SK-N-SH (cell line): ENCODE results near the gene WTIP.

ENCODE experiments used
- CTCF ChIP-seq: fragments of 200-600 bp; sonication (generic); IDR thresholded peaks from 2 replicates; pipeline ENCODE4 v1.6.1; 2017; ENCODE audit warnings: antibody characterized with exemption, mild to moderate bottlenecking, moderate library complexity
- EP300 ChIP-seq, 2 experiments: IDR thresholded peaks; 2 replicates each; pipeline versions ENCODE4 v1.4.0 to v1.6.1; 2012; ENCODE audit warnings: borderline replicate concordance in 1 of 2, low read depth in 1 of 2, low read length in 1 of 2
- EZH2phosphoT487 ChIP-seq: fragments of 200-600 bp; sonication (generic); IDR thresholded peaks from 2 replicates; pipeline ENCODE4 v1.6.1; 2017; ENCODE audit warnings: low read depth, mixed run types, mild to moderate bottlenecking, antibody characterized with exemption, moderate library complexity, borderline replicate concordance
- FOXJ3 ChIP-seq: sonication (generic); formaldehyde crosslinking; IDR thresholded peaks from 2 replicates; pipeline ENCODE4 v1.5.1; 2020; ENCODE audit warnings: mild to moderate bottlenecking, missing genetic modification reagents
- FOXM1 ChIP-seq: IDR thresholded peaks from 2 replicates; pipeline ENCODE4 v1.4.0; 2012; ENCODE audit warnings: low read depth, mild to moderate bottlenecking
- MAX ChIP-seq: IDR thresholded peaks from 2 replicates; pipeline ENCODE4 v1.4.0; 2012; ENCODE audit warnings: low read depth
- POLR2AphosphoS5 ChIP-seq: IDR thresholded peaks from 2 replicates; pipeline ENCODE4 v1.6.1; 2012; ENCODE audit warnings: low read depth, low read length
- RAD21 ChIP-seq: IDR thresholded peaks from 2 replicates; pipeline ENCODE4 v1.6.1; 2012; ENCODE audit warnings: mild to moderate bottlenecking, low read length
- REST ChIP-seq: IDR thresholded peaks from 2 replicates; pipeline ENCODE4 v1.6.1; 2012; ENCODE audit warnings: mild to moderate bottlenecking, low read depth, low read length, moderate library complexity
- RFX5 ChIP-seq: IDR thresholded peaks from 2 replicates; pipeline ENCODE4 v1.6.1; 2012; ENCODE audit warnings: mild to moderate bottlenecking, improper control_type of control experiment, low read length
- TAF1 ChIP-seq: IDR thresholded peaks from 2 replicates; pipeline ENCODE4 v1.6.1; 2012; ENCODE audit warnings: low read depth, mild to moderate bottlenecking, low read length, moderate library complexity, borderline replicate concordance
- TEAD4 ChIP-seq: IDR thresholded peaks from 2 replicates; pipeline ENCODE4 v1.4.0; 2012; ENCODE audit warnings: mild to moderate bottlenecking, borderline replicate concordance; ENCODE audit not compliant: insufficient read depth

GRCh38 chr19:34490141-34490766 lies 8.7 kb downstream of the WTIP start:
- no peak for TF ChIP-seq MAX
- no peak for TF ChIP-seq CTCF
- TF ChIP-seq POLR2AphosphoS5 = no peak
- TF ChIP-seq TAF1 = no peak
- TF ChIP-seq FOXJ3 (CRISPR knock-in tag) = no peak
- no peak for TF ChIP-seq EZH2phosphoT487
- TF ChIP-seq EP300 (IDR thresholded peaks at IDR 0.05; ENCODE audit: borderline replicate concordance in 1 of 2, low read depth in 1 of 2, low read length in 1 of 2) = no peak
- no peak for TF ChIP-seq REST
- no peak for TF ChIP-seq TEAD4
- no peak for TF ChIP-seq RFX5
- no peak for TF ChIP-seq FOXM1
- no peak for TF ChIP-seq RAD21
